Ovary (tissue), 9 donors: ENCODE data around the gene RNF14. TPM values are rescaled to one million over a fixed set of nuclear protein-coding genes. Genes with fewer than 3 reads are reported as not detected.

Experiments
- DNase-seq, 5 donors: peaks; one replicate each; pipeline ENCODE4 v3.0.0-alpha.2; 2019 to 2020
- H3K27ac ChIP-seq, 2 donors: fragments of 200-600 bp; one replicate each; pipeline versions ENCODE4 v1.5.1 to v1.8.0; 2019 to 2022
- H3K27me3 ChIP-seq: fragments of 200-600 bp; one replicate; pipeline ENCODE4 v1.8.0; 2022
- H3K36me3 ChIP-seq: fragments of 200-600 bp; sonication (generic); one replicate; pipeline ENCODE4 v1.5.1; 2019
- H3K4me1 ChIP-seq: one replicate; pipeline ENCODE4 v1.8.1; 2013; ENCODE audit warnings: mild to moderate bottlenecking, moderate library complexity; ENCODE audit not compliant: insufficient read depth
- H3K4me3 ChIP-seq: fragments of 200-600 bp; sonication (generic); one replicate; pipeline ENCODE4 v1.5.1; 2017
- H3K9me3 ChIP-seq, 2 donors: fragments of 200-600 bp in 1 of 2; sonication (generic) in 1 of 2; one replicate each; pipeline versions ENCODE4 v1.5.1 to v1.8.1; 2013 to 2019; ENCODE audit warnings: mild to moderate bottlenecking in 1 of 2, moderate library complexity in 1 of 2
- EP300 ChIP-seq: sonication (generic); formaldehyde crosslinking; IDR thresholded peaks from one replicate; pipeline ENCODE4 v1.6.1; 2017; ENCODE audit warnings: antibody characterized with exemption
- POLR2A ChIP-seq: fragments of 450-650 bp; IDR thresholded peaks from one replicate; pipeline ENCODE4 v1.6.1; 2017; ENCODE audit warnings: antibody characterized with exemption, mild to moderate bottlenecking, moderate library complexity
- WGBS, 3 donors: extraction: QIAGEN DNeasy Blood & Tissue Kit in 1 of 3; methylation state at CpG; one replicate each; pipeline versions ENCODE4 v1.1.5 to v1.1.7; 2013 to 2017; 5-methylcytosine and 5-hydroxymethylcytosine counted together
- intact Hi-C, 4 donors: fragments of 100-400 bp; cut with DNase I; formaldehyde crosslinking; loops; one replicate each; pipeline versions ENCODE4 v1.11.0 to v1.15.1; 2022 to 2023
- polyA plus RNA-seq, 2 donors: library from polyadenylated mRNA; stranded (reverse); fragments of 200-250 nt in 1 of 2; fragments of 350-450 nt in 1 of 2; fragmentation: Illumina TruSeq in 1 of 2; extraction: RNeasy Lipid Tissue Mini Kit (QIAGEN cat#74804) in 1 of 2; gene quantifications; one replicate each; pipeline ENCODE4 v1.2.3, GENCODE V29; 2013 to 2014
- total RNA-seq, 7 donors: library from RNA; depleted of rRNA in 2 of 7; stranded (reverse); fragments of >200 nt in 2 of 7; fragmentation: NEBNext Ultra II Directional in 3 of 7; extraction: Animal tissue kit (Norgen Biotek cat#: 25700) in 3 of 7; gene quantifications; one replicate each; pipeline versions ENCODE4 v1.1.0 to v1.2.4, GENCODE V29; 2016 to 2023
- TF ChIP-seq, protein P1 (sequence below), 3 donors: fragments of 450-650 bp in 2 of 3; fragments of 200-600 bp in 1 of 3; IDR thresholded peaks; one replicate each; pipeline versions ENCODE4 v1.5.1 to v1.8.0; 2016 to 2022; ENCODE audit warnings: antibody characterized with exemption in 3 of 3, mild to moderate bottlenecking in 1 of 3
- donor health status: DM: no; HTN: no; CAD: no; lungs with moderate emphysema.
- donor health status: DM: no; HTN: no; CAD: no.
- donor health status: Bipolar disorder and iron deficiency.
- donor health status: DM: yes; HTN: yes; CAD: no.
- donor health status: DM: no; HTN: no; CAD: no.
- donor health status: DM: yes; HTN: yes; CAD: no.

Gene RNF14
- total and polyA plus RNA-seq, 9 donors: 26.0 to 74.9 (median 42.6) TPM

DNA sequence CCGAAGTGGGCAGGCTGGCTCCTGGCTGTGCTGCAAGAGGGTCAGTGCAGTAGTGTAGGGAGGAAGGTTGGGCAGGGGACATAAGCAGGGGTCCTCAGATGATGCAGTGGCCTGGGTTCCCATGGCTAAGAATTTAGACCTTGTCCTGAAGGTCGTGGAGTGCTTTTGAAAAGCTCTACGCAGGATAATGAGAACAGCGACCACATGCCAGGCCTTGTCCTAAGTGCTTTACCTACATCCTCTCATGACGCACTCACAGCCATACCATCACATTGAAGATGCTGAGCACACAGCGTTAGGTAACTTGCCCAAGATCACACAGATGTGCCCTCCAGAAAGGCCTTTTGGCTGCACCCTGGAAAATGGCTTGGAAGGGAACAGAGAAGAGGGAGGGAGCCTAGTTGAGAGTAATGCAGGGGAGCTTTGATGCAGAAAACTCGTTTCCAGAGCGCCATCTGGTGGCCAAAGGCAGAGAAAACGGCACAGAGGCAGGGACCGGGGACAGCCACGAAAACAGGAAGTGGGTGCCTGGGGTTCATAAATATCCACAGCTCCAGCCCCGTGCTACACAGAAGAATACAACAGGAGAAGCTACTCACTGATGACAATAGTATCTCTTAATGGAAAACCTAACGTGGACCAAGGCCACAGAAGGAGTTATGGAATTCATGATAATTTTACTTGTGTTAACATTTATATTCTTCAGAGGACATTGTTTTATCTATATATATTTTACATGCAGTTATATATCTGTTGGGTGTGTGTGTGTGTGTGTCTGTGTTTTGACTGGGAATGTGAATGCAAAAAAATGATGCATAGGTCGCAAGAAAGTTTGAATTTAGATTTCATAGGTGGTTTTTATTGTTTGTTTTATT lies 8.2 kb upstream of the RNF14 start:
- intact Hi-C loops: no loop called here
- no peak overlapping the region for H3K27ac ChIP-seq
- H3K36me3 ChIP-seq: no peaks in the 10 kb centered on the region

DNA sequence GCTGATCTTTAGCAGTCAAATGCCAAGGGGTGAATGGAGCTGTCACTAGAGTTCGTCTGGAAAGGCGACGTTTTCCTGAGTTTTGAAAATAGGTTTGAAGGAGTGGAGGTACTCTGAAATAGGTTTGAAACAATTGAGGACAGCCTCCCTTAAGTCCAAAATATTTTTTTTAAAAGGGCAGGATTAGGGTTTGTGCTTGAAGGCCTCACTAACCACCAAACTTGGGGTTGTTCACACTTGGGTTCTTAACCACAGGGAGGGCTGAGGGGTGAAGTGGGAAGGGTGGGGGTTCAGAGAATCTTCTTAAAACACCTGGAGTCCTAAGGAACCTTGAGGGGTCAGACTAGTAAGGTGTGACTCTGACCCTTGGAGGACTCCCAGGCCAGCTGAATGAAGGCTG lies 7.4 kb upstream of the RNF14 start:
- TF ChIP-seq POLR2A: no peak
- no peak for TF ChIP-seq EP300
- TF ChIP-seq, protein P1, sequence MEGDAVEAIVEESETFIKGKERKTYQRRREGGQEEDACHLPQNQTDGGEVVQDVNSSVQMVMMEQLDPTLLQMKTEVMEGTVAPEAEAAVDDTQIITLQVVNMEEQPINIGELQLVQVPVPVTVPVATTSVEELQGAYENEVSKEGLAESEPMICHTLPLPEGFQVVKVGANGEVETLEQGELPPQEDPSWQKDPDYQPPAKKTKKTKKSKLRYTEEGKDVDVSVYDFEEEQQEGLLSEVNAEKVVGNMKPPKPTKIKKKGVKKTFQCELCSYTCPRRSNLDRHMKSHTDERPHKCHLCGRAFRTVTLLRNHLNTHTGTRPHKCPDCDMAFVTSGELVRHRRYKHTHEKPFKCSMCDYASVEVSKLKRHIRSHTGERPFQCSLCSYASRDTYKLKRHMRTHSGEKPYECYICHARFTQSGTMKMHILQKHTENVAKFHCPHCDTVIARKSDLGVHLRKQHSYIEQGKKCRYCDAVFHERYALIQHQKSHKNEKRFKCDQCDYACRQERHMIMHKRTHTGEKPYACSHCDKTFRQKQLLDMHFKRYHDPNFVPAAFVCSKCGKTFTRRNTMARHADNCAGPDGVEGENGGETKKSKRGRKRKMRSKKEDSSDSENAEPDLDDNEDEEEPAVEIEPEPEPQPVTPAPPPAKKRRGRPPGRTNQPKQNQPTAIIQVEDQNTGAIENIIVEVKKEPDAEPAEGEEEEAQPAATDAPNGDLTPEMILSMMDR (IDR thresholded peaks at IDR 0.05): no peak
- no peak overlapping the region for H3K27ac ChIP-seq
- no peaks in the 10 kb centered on the region for H3K27me3 ChIP-seq
- intact Hi-C loops: no loop called here
- no peak for DNase-seq
- no peak overlapping the region for H3K4me3 ChIP-seq
- no peaks in the 10 kb centered on the region for H3K4me1 ChIP-seq
- no peaks in the 10 kb centered on the region for H3K36me3 ChIP-seq
- H3K9me3 ChIP-seq: no peaks in the 10 kb centered on the region
- 87 to 96% (median 92%) methylated on average over 3 of the region's 3 CpGs for WGBS, 3 donors

More for the DNA sequence above, 8.2 kb upstream of the RNF14 start:
- no peaks in the 10 kb centered on the region for H3K27me3 ChIP-seq
- H3K4me3 ChIP-seq: no peak overlapping the region
- TF ChIP-seq, protein P1 (IDR thresholded peaks at IDR 0.05): peak; percentile 67 to 79 (median 69)
- TF ChIP-seq POLR2A (no peak), EP300 (no peak)
- H3K4me1 ChIP-seq: no peaks in the 10 kb centered on the region
- WGBS, 3 donors: 27 to 29% (median 28%) methylated on average over 14 of the region's 14 CpGs
- peak; percentile 83 to 90 (median 88) for DNase-seq
- no peaks in the 10 kb centered on the region for H3K9me3 ChIP-seq

DNA sequence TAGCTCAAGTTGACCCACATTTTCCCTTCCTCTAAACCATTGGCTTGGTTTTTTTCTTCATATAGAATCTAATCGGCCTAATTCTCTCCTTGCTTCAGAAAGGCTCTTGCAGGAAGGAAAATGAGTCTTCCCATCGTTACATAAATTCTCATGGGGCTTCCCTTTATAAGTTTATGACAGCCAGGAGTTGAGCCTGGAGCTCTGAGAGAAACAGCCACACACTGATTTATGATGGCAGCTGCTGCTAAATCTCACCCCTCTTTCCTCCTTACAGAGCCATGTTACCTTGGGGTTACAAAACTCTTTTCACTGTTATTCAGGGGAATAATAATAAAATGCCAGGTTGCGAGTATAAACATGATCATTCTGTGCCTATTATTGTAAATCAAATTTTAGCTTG lies 5.2 kb upstream of the RNF14 start:
- H3K4me1 ChIP-seq: no peaks in the 10 kb centered on the region
- H3K9me3 ChIP-seq: no peaks in the 10 kb centered on the region
- H3K27me3 ChIP-seq: no peaks in the 10 kb centered on the region
- no peak for DNase-seq
- intact Hi-C loops: no loop called here
- 49 to 50% (median 50%) methylated on average over 3 of the region's 3 CpGs for WGBS, 3 donors
- no peak for TF ChIP-seq POLR2A
- TF ChIP-seq, protein P1 (IDR thresholded peaks at IDR 0.05): no peak
- TF ChIP-seq EP300: no peak
- H3K27ac ChIP-seq: no peak overlapping the region
- H3K36me3 ChIP-seq: no peaks in the 10 kb centered on the region
- no peak overlapping the region for H3K4me3 ChIP-seq

GRCh38 chr5:141965071-141965470 lies 3.8 kb upstream of the RNF14 start:
- no peak overlapping the region for H3K27ac ChIP-seq
- no peak overlapping the region for H3K4me3 ChIP-seq
- no peak for DNase-seq
- H3K27me3 ChIP-seq: no peaks in the 10 kb centered on the region
- 58 to 75% (median 59%) methylated on average over 7 of the region's 7 CpGs for WGBS, 3 donors
- H3K4me1 ChIP-seq: no peaks in the 10 kb centered on the region
- H3K9me3 ChIP-seq: no peaks in the 10 kb centered on the region
- TF ChIP-seq, protein P1 (IDR thresholded peaks at IDR 0.05): no peak
- no peak for TF ChIP-seq EP300
- no peak for TF ChIP-seq POLR2A
- H3K36me3 ChIP-seq: no peaks in the 10 kb centered on the region
- intact Hi-C loops: no loop called here
